ENCODE data around the gene SLITRK1. TPM values are rescaled to one million over a fixed set of nuclear protein-coding genes. Genes with fewer than 3 reads are reported as not detected.

SLITRK1 gene
- total RNA-seq, 1 experiment from 2014 or later: 1.9 TPM

DNA sequence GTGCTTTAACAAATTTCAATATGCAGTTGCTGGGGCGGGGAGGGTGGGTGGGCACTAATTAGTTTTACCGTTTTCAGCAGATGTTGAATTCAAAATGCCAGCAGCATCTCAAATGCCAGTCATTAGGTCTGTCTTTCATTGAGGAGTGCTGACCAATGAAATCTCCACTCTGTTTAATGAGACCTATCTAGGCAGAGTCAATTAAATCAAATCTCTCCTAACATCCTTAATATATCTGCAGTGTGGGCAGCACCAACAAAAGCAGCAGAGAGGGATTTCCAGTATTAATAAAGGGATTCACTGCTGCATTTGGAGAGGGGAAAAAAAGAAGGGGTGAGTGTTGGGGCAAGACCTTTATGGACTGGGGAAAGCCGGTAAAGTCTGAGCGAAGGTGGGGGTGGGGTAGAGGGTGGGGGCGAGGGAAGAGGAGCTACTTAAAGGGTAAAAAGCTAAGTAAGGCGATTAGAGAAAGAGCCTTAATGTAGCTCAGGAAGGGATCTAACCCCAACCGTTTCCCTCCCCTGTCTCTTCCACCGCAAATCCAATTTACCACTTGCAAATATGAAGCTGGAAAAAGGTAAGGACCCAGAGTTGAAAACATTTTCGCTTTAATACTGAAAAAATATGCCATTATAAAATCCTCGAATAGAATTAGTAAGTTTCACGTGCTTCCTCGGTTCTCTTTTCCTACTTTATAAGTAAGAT, 4.5 kb downstream of the SLITRK1 start:
- H3K36me3 Mint-ChIP-seq: no peaks in the 10 kb centered on the region
- H3K27ac Mint-ChIP-seq: no peak overlapping the region
- TF ChIP-seq GRHL2 (CRISPR knock-in tag; IDR thresholded peaks at IDR 0.05; ENCODE audit: insufficient replicate concordance, severe bottlenecking): no peak
- TF ChIP-seq NFYB (CRISPR knock-in tag; conservative IDR thresholded peaks at IDR 0.05; ENCODE audit: low read depth): no peak
- TF ChIP-seq CDX4 (CRISPR knock-in tag; IDR thresholded peaks at IDR 0.05; ENCODE audit: borderline replicate concordance): no peak
- TF ChIP-seq, protein P1, sequence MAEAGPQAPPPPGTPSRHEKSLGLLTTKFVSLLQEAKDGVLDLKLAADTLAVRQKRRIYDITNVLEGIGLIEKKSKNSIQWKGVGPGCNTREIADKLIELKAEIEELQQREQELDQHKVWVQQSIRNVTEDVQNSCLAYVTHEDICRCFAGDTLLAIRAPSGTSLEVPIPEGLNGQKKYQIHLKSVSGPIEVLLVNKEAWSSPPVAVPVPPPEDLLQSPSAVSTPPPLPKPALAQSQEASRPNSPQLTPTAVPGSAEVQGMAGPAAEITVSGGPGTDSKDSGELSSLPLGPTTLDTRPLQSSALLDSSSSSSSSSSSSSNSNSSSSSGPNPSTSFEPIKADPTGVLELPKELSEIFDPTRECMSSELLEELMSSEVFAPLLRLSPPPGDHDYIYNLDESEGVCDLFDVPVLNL (CRISPR knock-in tag; IDR thresholded peaks at IDR 0.05; ENCODE audit: borderline replicate concordance, low read depth): no peak
- no peak for TF ChIP-seq ELF4 (CRISPR knock-in tag; IDR thresholded peaks at IDR 0.05; ENCODE audit: low read depth)
- no peak for TF ChIP-seq CREB1 (CRISPR knock-in tag; IDR thresholded peaks at IDR 0.05)
- no peak for TF ChIP-seq ATF2 (CRISPR knock-in tag; IDR thresholded peaks at IDR 0.05; ENCODE audit: borderline replicate concordance, low read depth)
- no peak for TF ChIP-seq RORB (CRISPR knock-in tag; IDR thresholded peaks at IDR 0.05)
- TF ChIP-seq FOXJ3 (CRISPR knock-in tag; IDR thresholded peaks at IDR 0.05; ENCODE audit: borderline replicate concordance): no peak
- no peak for TF ChIP-seq NR3C1 (CRISPR knock-in tag; conservative IDR thresholded peaks at IDR 0.05; ENCODE audit: low read depth)
- no peak for TF ChIP-seq ARID4B (CRISPR knock-in tag; IDR thresholded peaks at IDR 0.05; ENCODE audit: borderline replicate concordance)
- no peak for TF ChIP-seq PRRX2 (CRISPR knock-in tag; IDR thresholded peaks at IDR 0.05)
- TF ChIP-seq NFATC4 (CRISPR knock-in tag; IDR thresholded peaks at IDR 0.05): no peak
- TF ChIP-seq EMX1 (CRISPR knock-in tag; IDR thresholded peaks at IDR 0.05): no peak
- no peak for TF ChIP-seq HMGA2 (CRISPR knock-in tag; IDR thresholded peaks at IDR 0.05)
- TF ChIP-seq ZNF512 (CRISPR knock-in tag; IDR thresholded peaks at IDR 0.05; ENCODE audit: borderline replicate concordance): no peak
- TF ChIP-seq, protein P2, sequence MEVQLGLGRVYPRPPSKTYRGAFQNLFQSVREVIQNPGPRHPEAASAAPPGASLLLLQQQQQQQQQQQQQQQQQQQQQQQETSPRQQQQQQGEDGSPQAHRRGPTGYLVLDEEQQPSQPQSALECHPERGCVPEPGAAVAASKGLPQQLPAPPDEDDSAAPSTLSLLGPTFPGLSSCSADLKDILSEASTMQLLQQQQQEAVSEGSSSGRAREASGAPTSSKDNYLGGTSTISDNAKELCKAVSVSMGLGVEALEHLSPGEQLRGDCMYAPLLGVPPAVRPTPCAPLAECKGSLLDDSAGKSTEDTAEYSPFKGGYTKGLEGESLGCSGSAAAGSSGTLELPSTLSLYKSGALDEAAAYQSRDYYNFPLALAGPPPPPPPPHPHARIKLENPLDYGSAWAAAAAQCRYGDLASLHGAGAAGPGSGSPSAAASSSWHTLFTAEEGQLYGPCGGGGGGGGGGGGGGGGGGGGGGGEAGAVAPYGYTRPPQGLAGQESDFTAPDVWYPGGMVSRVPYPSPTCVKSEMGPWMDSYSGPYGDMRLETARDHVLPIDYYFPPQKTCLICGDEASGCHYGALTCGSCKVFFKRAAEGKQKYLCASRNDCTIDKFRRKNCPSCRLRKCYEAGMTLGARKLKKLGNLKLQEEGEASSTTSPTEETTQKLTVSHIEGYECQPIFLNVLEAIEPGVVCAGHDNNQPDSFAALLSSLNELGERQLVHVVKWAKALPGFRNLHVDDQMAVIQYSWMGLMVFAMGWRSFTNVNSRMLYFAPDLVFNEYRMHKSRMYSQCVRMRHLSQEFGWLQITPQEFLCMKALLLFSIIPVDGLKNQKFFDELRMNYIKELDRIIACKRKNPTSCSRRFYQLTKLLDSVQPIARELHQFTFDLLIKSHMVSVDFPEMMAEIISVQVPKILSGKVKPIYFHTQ (CRISPR knock-in tag; IDR thresholded peaks at IDR 0.05): no peak
- no peak for TF ChIP-seq FOXK1 (CRISPR knock-in tag; IDR thresholded peaks at IDR 0.05)
- peak overlapping the region; percentile 82 for H3K4me3 Mint-ChIP-seq
- ChIA-PET CTCF (interaction anchor here (0.9 kb wide), 1 partner anchor 17 kb away, joined by 3 read pairs; no protein-coding TSS in a partner anchor), POLR2A (interaction anchor here (0.6 kb wide), 1 partner anchor 680 kb away, joined by 3 read pairs; no protein-coding TSS in a partner anchor)
- no peak for DNase-seq (ENCODE audit: low spot score)
- peak; percentile 8; the same call in 1 of the 2 replicates for ATAC-seq
- peaks cover 60% of the 10 kb centered on the region for H3K27me3 Mint-ChIP-seq (ENCODE audit: low read depth)
- no peaks in the 10 kb centered on the region for H3K9me3 Mint-ChIP-seq
- peaks cover 48% of the 10 kb centered on the region for H3K4me1 Mint-ChIP-seq

Data from WTC11 (cell line).